GM19372 (cell line): ENCODE data around the gene NCS1.

ENCODE experiments used
- ATAC-seq: cut with Tn5 transposase; IDR thresholded peaks from one replicate; pipeline ENCODE4 v1.9.1; 2021; ENCODE audit warnings: mild to moderate bottlenecking, low read depth, moderate library complexity; ENCODE audit not compliant: unreplicated experiment

Gene NCS1

DNA sequence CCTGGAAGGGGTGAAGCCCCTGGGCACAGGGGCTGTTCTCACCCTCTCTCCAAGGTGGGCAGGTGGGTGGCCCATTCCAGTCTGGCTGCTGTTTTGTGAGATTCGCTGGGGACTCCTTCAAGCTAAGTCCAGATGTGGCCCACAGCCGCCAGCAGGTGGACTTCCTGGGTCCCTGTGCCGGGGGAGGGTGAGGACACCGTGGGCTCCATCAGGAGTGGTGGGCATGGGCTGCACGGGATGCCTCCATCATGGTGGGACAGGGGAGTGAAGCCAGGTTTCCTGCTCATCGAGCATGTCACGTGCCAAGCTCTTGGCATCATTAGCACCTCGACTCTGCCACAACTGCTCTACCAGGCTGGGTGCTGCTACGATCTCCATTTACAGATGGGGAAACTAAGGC lies 1.8 kb downstream of the NCS1 start:
- no peak for ATAC-seq

GRCh38 chr9:130174920-130175321 lies 2.7 kb downstream of the NCS1 start:
- no peak for ATAC-seq

DNA sequence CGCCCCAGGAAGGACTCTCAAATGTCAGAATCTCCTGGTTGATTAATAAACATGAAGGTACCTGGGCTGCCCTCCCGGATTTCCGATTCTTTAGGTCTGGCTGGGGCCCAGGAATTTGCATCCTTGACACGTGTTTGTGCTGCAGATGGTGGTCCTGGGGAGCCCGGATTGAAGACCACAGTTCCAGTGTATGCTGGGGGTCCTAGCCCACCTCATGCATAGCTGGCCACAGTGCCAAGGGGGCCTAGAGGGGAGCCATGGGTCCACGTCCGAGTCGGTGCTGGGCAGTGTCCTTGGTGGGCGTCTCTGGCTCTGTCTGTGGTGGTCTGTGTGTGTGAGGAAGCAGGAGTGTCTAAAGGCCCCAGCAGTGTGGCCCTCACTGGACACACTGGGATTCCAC lies 3.2 kb downstream of the NCS1 start:
- no peak for ATAC-seq

DNA sequence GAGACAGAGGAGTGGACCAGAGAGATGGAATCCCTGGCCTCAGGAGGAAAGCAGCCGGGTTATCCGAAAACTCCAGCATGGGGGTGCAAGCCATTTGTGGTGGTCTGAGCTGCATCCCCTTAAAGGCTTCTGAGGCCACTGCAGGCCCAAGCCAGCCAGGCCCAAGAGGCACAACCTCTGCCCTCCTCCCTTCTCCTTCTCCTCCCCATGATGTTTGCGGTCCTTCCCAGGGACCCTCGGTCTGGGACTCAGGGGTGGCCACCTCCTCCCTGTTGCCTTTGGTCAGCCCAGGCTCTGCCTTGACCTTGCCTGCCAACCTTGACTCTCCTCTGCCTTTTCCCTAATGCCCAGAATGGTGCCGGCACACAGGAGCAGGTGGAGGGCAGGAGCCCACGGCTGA lies 4.6 kb downstream of the NCS1 start:
- ATAC-seq, result no peak

DNA sequence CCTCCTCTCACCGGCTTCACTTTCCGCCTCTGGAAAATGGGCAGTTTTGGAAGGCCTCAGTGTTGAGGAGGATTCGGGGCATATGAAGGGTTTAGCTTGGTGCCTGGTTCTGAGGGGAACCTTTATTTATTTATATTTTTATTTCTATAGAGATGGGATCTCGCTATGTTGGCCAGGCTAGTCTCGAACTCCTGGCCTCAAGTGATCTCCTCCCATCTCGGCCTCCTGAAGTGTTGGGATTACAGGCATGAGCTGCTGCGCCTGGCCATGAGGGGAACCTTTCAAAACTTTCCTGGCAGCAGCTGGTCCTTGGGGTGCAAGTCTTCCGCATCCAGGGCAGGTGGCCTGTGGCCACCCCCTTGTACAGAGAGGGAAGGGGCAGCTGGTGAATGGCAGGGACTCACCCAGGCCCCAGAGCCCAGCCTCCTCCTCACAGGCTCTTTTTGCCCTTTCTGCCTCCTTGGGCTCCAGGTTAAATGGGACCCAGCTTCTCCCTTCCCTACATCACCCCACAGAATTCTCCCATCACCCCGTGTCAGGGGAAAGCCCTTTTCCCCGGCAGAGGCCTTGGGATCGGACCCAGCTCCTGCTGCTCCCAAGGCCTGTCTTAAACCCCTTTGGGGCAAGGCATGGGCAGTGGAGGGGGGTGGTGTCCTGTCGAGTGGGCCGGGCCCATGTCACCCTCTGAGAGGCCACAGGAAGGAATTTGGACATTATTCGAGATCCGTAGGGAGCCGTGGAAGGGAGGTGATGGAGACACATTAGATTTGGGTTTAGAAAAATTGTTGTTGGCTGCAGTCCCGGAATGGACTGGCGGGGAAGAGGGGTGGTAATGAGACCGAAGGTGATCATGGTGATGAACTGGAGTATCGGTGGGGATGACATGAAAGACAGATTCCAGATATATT lies 5.9 kb downstream of the NCS1 start:
- ATAC-seq, result no peak

DNA sequence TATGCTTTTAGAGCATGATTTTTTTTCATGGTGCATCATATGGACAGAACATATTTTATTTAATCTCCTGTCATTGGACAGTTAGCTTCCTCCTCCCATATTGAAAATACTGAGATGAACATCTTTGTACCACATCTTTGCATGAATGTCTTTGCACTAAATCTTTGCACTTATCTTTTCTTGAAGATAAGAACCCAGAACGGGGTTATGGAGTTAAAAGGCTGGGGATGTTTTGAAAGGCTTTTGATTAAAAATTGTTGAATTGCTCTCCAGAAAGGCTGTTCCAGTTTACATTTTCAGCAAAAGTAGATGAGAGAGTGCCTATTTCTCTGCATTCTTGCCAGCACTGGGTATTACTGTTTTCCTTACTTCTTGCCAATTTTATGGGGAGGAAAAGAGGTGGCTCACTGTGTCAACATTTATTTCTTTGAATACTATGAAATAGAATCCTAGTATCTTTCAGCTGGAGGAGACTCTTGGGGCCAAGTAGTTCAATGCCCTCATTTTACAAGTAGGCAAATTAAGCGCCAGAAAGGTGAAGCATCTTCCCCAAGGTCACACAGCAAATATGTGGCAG lies 7.2 kb downstream of the NCS1 start:
- ATAC-seq, result no peak

GRCh38 chr9:130180516-130180915 lies 8.3 kb downstream of the NCS1 start:
- ATAC-seq, result no peak

GRCh38 chr9:130181678-130182380 lies 9.6 kb downstream of the NCS1 start:
- ATAC-seq, result no peak

DNA sequence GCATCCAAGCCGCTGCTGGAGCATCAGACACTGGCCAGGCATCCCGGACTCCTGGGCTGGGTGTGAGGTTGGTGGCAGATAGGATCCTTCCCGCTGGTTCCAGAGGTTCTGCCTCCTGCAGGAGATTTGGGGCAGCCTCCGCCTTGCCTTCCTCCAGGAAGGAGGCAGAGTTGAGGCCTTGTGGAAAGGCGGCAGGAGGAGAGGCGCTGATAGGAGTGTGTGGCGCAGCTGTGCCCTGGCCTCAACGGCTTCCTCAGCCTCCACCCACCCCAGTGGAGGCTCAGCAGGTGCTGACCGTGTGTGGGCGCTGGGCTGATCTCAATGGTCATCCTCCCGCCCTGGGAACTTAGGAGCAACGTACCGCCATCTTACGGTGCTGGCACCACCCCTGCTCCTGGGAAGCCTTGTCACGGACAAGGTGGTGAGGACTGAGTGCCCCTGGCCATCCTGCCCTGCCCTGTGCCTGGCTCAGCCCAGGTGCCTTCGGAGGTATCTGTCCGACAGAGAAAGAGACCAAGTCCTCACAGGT lies 10.2 kb downstream of the NCS1 start:
- no peak for ATAC-seq

DNA sequence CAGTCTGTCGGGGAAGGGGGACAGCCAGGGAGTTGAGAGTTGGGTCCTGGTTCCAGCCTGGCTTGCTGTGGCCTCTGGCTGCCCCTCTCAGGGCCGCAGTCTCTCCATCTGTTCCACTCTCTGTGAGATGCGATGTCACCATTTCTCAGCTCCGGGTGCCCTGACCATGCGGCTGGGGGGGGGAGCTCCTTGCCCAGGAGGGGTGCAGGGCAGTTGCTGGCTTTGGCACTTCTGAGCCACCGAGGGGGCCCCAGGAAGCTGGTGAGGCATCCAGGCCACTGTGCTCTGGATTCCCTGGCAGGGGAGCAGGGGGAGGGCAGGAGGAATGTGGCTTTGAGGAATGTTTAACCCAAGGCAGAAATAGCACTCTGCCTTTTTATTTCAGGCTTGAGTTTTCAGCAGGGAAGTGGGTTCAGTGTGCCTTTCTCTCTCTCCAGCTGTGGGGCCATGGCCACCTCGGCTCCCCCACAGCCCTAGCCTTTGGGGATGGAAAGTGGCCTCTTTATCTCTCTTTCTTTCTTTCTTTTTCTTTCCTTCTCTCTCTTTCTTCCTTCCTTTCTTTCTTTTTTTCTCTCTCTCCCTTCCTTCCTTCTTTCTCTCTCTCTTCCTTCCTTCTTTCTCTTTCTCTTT lies 11.0 kb downstream of the NCS1 start:
- no peak for ATAC-seq

DNA sequence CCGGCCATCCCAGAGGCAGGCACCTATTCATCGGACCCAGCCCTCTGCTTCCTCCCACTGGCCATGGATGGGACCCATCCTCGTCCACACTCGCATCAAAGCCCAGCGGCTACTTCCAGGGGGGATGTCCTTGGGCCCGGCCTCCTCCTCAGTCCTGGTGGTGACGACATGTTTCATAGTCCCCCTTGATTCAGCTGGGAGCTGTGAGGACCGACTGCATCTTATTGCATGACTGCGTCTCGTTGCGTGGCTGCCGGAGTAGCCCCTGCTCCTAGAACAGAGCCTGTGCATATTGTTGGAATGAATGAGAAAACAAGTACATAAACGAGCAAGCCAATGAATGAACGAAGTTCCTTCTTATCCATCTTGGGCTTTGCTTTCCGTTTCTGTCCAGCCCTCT lies 12.8 kb downstream of the NCS1 start:
- ATAC-seq, result no peak

- no peak for ATAC-seq
These were observed 13.4 kb downstream of the NCS1 start for GRCh38 chr9:130185490-130186031.

- no peak for ATAC-seq
These were observed 13.8 kb downstream of the NCS1 start for GRCh38 chr9:130186051-130186450.

- no peak for ATAC-seq
These were observed 14.8 kb downstream of the NCS1 start for GRCh38 chr9:130186839-130187522.

- ATAC-seq, result no peak
These were observed 15.3 kb downstream of the NCS1 start for GRCh38 chr9:130187523-130187846.

GRCh38 chr9:130188860-130189481 lies 16.8 kb downstream of the NCS1 start:
- ATAC-seq, result no peak

DNA sequence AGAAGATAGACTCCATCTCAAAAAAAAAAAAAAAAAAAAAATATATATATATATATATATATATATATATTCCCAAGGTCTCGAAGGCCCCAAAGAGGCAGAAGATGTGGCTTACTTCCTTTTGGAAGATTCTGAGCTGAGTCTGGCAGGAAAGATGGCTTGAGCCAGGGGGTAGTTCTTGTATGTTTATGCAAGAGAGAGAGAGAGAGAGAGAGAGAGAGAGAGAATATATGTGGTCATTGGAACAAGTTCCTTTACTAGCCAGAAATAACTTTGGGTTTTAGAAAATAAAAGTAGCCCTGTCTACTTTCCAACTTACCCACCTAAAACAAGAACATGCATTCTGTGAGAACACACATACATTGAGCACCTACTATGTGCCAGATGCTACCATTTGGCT lies 17.6 kb downstream of the NCS1 start:
- ATAC-seq, result no peak

DNA sequence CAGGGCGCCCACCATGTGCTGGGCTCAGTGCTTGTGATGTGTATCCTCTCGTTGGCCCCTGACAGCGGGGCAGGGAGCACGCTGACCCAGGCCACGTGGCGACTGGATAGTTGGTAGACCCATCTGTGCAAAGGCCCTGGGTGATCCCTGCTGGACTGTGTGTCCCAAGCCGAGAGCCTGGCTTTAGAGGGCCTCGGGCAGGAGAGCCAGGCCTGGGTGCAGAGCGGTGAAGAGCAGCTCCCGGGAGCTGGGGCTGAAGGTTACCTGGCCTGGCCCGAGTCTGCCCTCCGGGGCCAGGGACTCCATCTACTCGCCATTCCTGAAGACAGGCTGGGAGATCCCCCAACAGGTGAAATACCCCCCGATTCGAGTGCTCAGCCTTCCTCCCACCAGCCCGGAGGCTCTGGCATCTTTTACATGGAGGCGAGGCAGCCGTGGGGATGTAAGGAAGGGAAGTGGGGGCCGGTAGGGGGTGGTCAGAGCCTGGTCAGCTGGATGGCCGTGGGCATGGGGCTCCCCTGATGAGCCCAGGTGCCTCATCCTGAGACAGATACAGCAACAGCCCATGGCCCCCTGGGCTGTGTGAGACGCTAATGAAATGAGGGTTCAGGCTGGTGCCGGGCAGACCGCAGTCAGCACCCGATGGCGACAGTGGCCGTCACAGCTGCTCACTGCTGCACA lies 19.0 kb downstream of the NCS1 start:
- ATAC-seq, result no peak

DNA sequence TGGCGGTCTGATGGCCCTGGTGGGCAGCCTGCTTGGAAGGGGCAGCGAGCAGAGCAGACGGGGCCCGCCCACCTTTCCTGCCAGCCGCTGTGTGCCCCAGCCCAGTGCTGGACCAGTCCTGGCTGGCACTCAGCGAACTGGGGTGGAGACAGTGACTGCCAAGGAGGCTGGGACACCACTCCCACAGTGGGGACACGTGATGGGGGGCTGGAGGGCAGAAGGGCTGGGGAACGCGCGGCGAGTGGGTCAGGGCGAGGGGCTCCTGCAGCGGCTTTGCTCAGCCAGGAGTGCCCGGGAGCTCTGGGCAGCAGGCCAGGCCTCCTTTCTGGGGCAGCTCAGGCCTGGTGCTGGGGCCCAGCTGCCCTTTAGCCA lies 19.5 kb downstream of the NCS1 start:
- no peak for ATAC-seq
